ENCODE data around the gene CD302.

GRCh38 chr2:159755014-159755413, 43.0 kb downstream of the CD302 start:
- TF ChIP-seq EZH2 (IDR thresholded peaks at IDR 0.05; ENCODE audit: borderline replicate concordance, insufficient read depth, low read length, poor library complexity, severe bottlenecking) (no peak), CTCF (IDR thresholded peaks at IDR 0.05; ENCODE audit: poor library complexity, severe bottlenecking) (no peak), TAF1 (IDR thresholded peaks at IDR 0.05; ENCODE audit: low read depth) (no peak), EP300 (conservative IDR thresholded peaks at IDR 0.05; ENCODE audit: poor library complexity, severe bottlenecking) (no peak)

Data from neural cell (in vitro differentiated cells).